HG03558 (cell line): ENCODE data around the gene RCSD1.
"Not testable (repeated sequence)": the region's sequence is repeated elsewhere in the genome, so short reads cannot be mapped to it uniquely, and the experiment has no call there.

ENCODE experiments used
- ATAC-seq: cut with Tn5 transposase; IDR thresholded peaks from one replicate; pipeline ENCODE4 v1.9.1; 2021; ENCODE audit warnings: moderate number of reproducible peaks; ENCODE audit not compliant: unreplicated experiment; ENCODE audit errors: extremely low read depth

The RCSD1 gene

GRCh38 chr1:167707942-167708341, 77.9 kb downstream of the RCSD1 start:
- no peak for ATAC-seq

GRCh38 chr1:167708940-167709389, 78.9 kb downstream of the RCSD1 start:
- ATAC-seq: no peak

GRCh38 chr1:167710836-167711235, 80.8 kb downstream of the RCSD1 start:
- no peak for ATAC-seq

- no peak for ATAC-seq
Observed at GRCh38 chr1:167711797-167712196, 81.8 kb downstream of the RCSD1 start.

- no peak for ATAC-seq
Observed at GRCh38 chr1:167713330-167714081, 83.5 kb downstream of the RCSD1 start.

GRCh38 chr1:167714098-167714438, 84.0 kb downstream of the RCSD1 start:
- peak; percentile 22 for ATAC-seq

- peak; percentile 22 for ATAC-seq
Observed at GRCh38 chr1:167714439-167715156, 84.6 kb downstream of the RCSD1 start.

GRCh38 chr1:167715157-167715999, 85.3 kb downstream of the RCSD1 start:
- no peak for ATAC-seq

- no peak for ATAC-seq
Observed at GRCh38 chr1:167716000-167716271, 85.9 kb downstream of the RCSD1 start.

- ATAC-seq: no peak
Observed at GRCh38 chr1:167717351-167717750, 87.3 kb downstream of the RCSD1 start.

GRCh38 chr1:167718914-167719691, 89.1 kb downstream of the RCSD1 start:
- ATAC-seq: no peak

- not testable (repeated sequence) for ATAC-seq
Observed at GRCh38 chr1:167719715-167720421, 89.8 kb downstream of the RCSD1 start.

- ATAC-seq: no peak
Observed at GRCh38 chr1:167720965-167721616, 91.1 kb downstream of the RCSD1 start.

- peak; percentile 82 for ATAC-seq
Observed at GRCh38 chr1:167721617-167722151, 91.7 kb downstream of the RCSD1 start, which contains the start of gene MPZL1. TSS of gene MPZL1 (plus strand) at chr1:167721982. CDS start at chr1:167722152, 170 bp downstream.

GRCh38 chr1:167722152-167722869, 92.3 kb downstream of the RCSD1 start:
- ATAC-seq: peak; percentile 3

- no peak for ATAC-seq
Observed at GRCh38 chr1:167722870-167723251, 92.8 kb downstream of the RCSD1 start.

- no peak for ATAC-seq
Observed at GRCh38 chr1:167723707-167724323, 93.8 kb downstream of the RCSD1 start.

- ATAC-seq: no peak
Observed at GRCh38 chr1:167726008-167726407, 96.0 kb downstream of the RCSD1 start.
